GM23338 (cell line): ENCODE measurements around the gene SLC35A4.

ENCODE experiments used
- CREB1 ChIP-seq: fragments of 250-450 bp; sonication (Bioruptor Pico); IDR thresholded peaks from 2 replicates; pipeline ENCODE4 v1.5.0; 2020; ENCODE audit warnings: low read depth, mild to moderate bottlenecking, moderate library complexity
- ETS1 ChIP-seq: IDR thresholded peaks from 2 replicates; pipeline ENCODE4 v1.6.1; 2016; ENCODE audit warnings: antibody characterized with exemption
- EZH2 ChIP-seq: fragments of 200-600 bp; sonication (generic); IDR thresholded peaks from one replicate; pipeline ENCODE4 v1.8.0; 2017; ENCODE audit warnings: antibody characterized with exemption, mild to moderate bottlenecking, low read depth; ENCODE audit not compliant: unreplicated experiment
- EZH2phosphoT487 ChIP-seq: fragments of 200-600 bp; sonication (generic); IDR thresholded peaks from one replicate; pipeline ENCODE4 v1.8.1; 2018; ENCODE audit warnings: antibody characterized with exemption; ENCODE audit not compliant: unreplicated experiment
- JUNB ChIP-seq: IDR thresholded peaks from one replicate; pipeline ENCODE4 v1.6.1; 2016; ENCODE audit warnings: antibody characterized with exemption; ENCODE audit not compliant: unreplicated experiment
- NANOG ChIP-seq: IDR thresholded peaks from 2 replicates; pipeline ENCODE4 v1.6.1; 2016; ENCODE audit warnings: antibody characterized with exemption, borderline replicate concordance
- POLR2AphosphoS5 ChIP-seq: IDR thresholded peaks from 2 replicates; pipeline ENCODE4 v1.6.1; 2016; ENCODE audit warnings: antibody characterized with exemption, low read depth
- STAT1 ChIP-seq: IDR thresholded peaks from one replicate; pipeline ENCODE4 v1.6.1; 2016; ENCODE audit warnings: antibody characterized with exemption; ENCODE audit not compliant: unreplicated experiment
- TF ChIP-seq, protein P1 (sequence below), 2 experiments: fragments of 200-600 bp in 1 of 2; sonication (generic) in 1 of 2; conservative IDR thresholded peaks; 2 replicates each; pipeline versions ENCODE4 v1.5.1 to v1.6.1; 2016 to 2017; ENCODE audit warnings: antibody characterized with exemption in 2 of 2, low read depth in 2 of 2, mild to moderate bottlenecking in 2 of 2, moderate library complexity in 1 of 2
- TF ChIP-seq, protein P2 (sequence below): IDR thresholded peaks from one replicate; pipeline ENCODE4 v1.6.1; 2018; ENCODE audit warnings: antibody characterized with exemption; ENCODE audit not compliant: unreplicated experiment

DNA sequence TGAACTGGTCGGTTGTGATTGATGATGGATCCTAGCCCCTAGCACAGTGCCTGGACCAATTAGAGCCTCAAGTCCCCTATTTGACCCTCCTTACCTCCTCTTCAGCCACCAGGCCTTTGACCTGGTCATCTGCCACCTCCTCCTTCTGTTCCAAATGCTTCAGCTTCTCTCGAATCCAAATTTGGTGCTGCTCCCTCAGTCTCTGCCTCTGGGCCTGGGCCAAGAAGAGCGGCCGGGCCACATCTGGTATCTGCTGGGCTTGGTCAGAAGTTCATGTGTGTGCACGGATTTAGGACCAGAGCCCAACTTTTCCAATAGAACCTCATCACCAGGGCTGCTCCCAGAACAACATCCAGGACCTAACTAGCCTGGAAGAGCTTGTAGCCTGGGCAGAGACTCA is 6.5 kb downstream of the SLC35A4 start:
- TF ChIP-seq, protein P1, sequence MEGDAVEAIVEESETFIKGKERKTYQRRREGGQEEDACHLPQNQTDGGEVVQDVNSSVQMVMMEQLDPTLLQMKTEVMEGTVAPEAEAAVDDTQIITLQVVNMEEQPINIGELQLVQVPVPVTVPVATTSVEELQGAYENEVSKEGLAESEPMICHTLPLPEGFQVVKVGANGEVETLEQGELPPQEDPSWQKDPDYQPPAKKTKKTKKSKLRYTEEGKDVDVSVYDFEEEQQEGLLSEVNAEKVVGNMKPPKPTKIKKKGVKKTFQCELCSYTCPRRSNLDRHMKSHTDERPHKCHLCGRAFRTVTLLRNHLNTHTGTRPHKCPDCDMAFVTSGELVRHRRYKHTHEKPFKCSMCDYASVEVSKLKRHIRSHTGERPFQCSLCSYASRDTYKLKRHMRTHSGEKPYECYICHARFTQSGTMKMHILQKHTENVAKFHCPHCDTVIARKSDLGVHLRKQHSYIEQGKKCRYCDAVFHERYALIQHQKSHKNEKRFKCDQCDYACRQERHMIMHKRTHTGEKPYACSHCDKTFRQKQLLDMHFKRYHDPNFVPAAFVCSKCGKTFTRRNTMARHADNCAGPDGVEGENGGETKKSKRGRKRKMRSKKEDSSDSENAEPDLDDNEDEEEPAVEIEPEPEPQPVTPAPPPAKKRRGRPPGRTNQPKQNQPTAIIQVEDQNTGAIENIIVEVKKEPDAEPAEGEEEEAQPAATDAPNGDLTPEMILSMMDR (conservative IDR thresholded peaks at IDR 0.05; ENCODE audit: low read depth in 2 of 2): no peak
- TF ChIP-seq EZH2phosphoT487 (no peak), EZH2 (no peak), POLR2AphosphoS5 (no peak), ETS1 (no peak), CREB1 (CRISPR knock-in tag) (no peak), NANOG (no peak), JUNB (no peak), STAT1 (no peak)
- TF ChIP-seq, protein P2, sequence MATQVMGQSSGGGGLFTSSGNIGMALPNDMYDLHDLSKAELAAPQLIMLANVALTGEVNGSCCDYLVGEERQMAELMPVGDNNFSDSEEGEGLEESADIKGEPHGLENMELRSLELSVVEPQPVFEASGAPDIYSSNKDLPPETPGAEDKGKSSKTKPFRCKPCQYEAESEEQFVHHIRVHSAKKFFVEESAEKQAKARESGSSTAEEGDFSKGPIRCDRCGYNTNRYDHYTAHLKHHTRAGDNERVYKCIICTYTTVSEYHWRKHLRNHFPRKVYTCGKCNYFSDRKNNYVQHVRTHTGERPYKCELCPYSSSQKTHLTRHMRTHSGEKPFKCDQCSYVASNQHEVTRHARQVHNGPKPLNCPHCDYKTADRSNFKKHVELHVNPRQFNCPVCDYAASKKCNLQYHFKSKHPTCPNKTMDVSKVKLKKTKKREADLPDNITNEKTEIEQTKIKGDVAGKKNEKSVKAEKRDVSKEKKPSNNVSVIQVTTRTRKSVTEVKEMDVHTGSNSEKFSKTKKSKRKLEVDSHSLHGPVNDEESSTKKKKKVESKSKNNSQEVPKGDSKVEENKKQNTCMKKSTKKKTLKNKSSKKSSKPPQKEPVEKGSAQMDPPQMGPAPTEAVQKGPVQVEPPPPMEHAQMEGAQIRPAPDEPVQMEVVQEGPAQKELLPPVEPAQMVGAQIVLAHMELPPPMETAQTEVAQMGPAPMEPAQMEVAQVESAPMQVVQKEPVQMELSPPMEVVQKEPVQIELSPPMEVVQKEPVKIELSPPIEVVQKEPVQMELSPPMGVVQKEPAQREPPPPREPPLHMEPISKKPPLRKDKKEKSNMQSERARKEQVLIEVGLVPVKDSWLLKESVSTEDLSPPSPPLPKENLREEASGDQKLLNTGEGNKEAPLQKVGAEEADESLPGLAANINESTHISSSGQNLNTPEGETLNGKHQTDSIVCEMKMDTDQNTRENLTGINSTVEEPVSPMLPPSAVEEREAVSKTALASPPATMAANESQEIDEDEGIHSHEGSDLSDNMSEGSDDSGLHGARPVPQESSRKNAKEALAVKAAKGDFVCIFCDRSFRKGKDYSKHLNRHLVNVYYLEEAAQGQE: no peak
